Forelimb muscle (tissue), 1 donor: ENCODE data around the gene FBXW7. TPM values are rescaled to one million over a fixed set of nuclear protein-coding genes. Genes with fewer than 3 reads are reported as not detected.

Source experiments
- DNase-seq: peaks from one replicate; pipeline ENCODE4 v3.0.0-alpha.2; 2013; ENCODE audit warnings: low read depth
- polyA plus RNA-seq: library from polyadenylated mRNA; unstranded; fragments of 120-200 nt; gene quantifications from one replicate; pipeline ENCODE4 v1.2.1, GENCODE V29; 2013; ENCODE audit not compliant: insufficient read length

The FBXW7 gene
- polyA plus RNA-seq, 1 donor, result 25.9 TPM

- DNase-seq, result no peak
Measured at GRCh38 chr4:152372444-152372843, 163.4 kb downstream of the FBXW7 start.

- DNase-seq, result no peak
Measured at GRCh38 chr4:152369902-152370295, 166.0 kb downstream of the FBXW7 start.

GRCh38 chr4:152369203-152369901 lies 166.5 kb downstream of the FBXW7 start:
- no peak for DNase-seq

GRCh38 chr4:152368001-152368400 lies 167.9 kb downstream of the FBXW7 start:
- DNase-seq, result no peak

- no peak for DNase-seq
Measured at GRCh38 chr4:152364883-152365282, 171.0 kb downstream of the FBXW7 start.

- DNase-seq, result no peak
Measured at GRCh38 chr4:152364383-152364782, 171.5 kb downstream of the FBXW7 start.

- DNase-seq, result no peak
Measured at GRCh38 chr4:152363904-152364303, 172.0 kb downstream of the FBXW7 start.

GRCh38 chr4:152363086-152363485 lies 172.8 kb downstream of the FBXW7 start:
- no peak for DNase-seq

- DNase-seq, result no peak
Measured at GRCh38 chr4:152360045-152360410, 175.9 kb downstream of the FBXW7 start.

GRCh38 chr4:152359208-152360044 lies 176.5 kb downstream of the FBXW7 start:
- DNase-seq, result no peak

GRCh38 chr4:152357206-152357605 lies 178.7 kb downstream of the FBXW7 start:
- DNase-seq, result no peak

- DNase-seq, result no peak
Measured at GRCh38 chr4:152356428-152357034, 179.4 kb downstream of the FBXW7 start.

- DNase-seq, result peak; percentile 97
Measured at GRCh38 chr4:152352622-152353116, 183.2 kb downstream of the FBXW7 start.

GRCh38 chr4:152352215-152352614 lies 183.7 kb downstream of the FBXW7 start:
- peak; percentile 14 for DNase-seq

GRCh38 chr4:152351080-152351479 lies 184.8 kb downstream of the FBXW7 start:
- no peak for DNase-seq

GRCh38 chr4:152348670-152349069 lies 187.2 kb downstream of the FBXW7 start:
- DNase-seq, result no peak

- no peak for DNase-seq
Measured at GRCh38 chr4:152346979-152347378, 188.9 kb downstream of the FBXW7 start.

- DNase-seq, result no peak
Measured at GRCh38 chr4:152346526-152346925, 189.4 kb downstream of the FBXW7 start.

- no peak for DNase-seq
Measured at GRCh38 chr4:152344001-152344400, 191.9 kb downstream of the FBXW7 start.

GRCh38 chr4:152342293-152342692 lies 193.6 kb downstream of the FBXW7 start:
- no peak for DNase-seq

- DNase-seq, result no peak
Measured at GRCh38 chr4:152340818-152341217, 195.1 kb downstream of the FBXW7 start.

- no peak for DNase-seq
Measured at GRCh38 chr4:152339576-152339975, 196.3 kb downstream of the FBXW7 start.

- no peak for DNase-seq
Measured at GRCh38 chr4:152334931-152335330, 201.0 kb downstream of the FBXW7 start.
